IMR-90 (cell line): ENCODE measurements around the gene CDK14. TPM values are rescaled to one million over a fixed set of nuclear protein-coding genes. Genes with fewer than 3 reads are reported as not detected.

Experiments
- ATAC-seq: fragments of 200-7000 bp; cut with Tn5 transposase; 2 replicates; pipeline ENCODE4 v1.9.1; 2020; ENCODE audit warnings: low read depth, mild to moderate bottlenecking, moderate library complexity
- BruUV-seq: library from RNA; stranded (reverse); fragments of 400-500 nt; replicated peaks from 2 replicates; lab custom pipeline; 2021; lab: Mats Ljungman, UMichigan
- CTCF ChIA-PET: fragments of 300-600 bp; formaldehyde crosslinking; extraction: SDS; loops from one replicate; lab custom pipeline; 2021; ENCODE audit warnings: antibody characterized with exemption; lab: Yijun Ruan, JAX
- POLR2A ChIA-PET: fragments of 300-600 bp; sonication (Branson Sonifier 250); formaldehyde crosslinking; loops from one replicate; lab custom pipeline; 2022; ENCODE audit warnings: antibody characterized with exemption; ENCODE audit not compliant: unreplicated experiment; lab: Charles Lee
- DNase-seq: peaks from one replicate; pipeline ENCODE4 v3.0.0; 2013
- H2AFZ ChIP-seq: replicated peaks from 2 replicates; pipeline ENCODE3; 2013; ENCODE audit warnings: low read length, mild to moderate bottlenecking; ENCODE audit not compliant: poor library complexity
- H2AK5ac ChIP-seq: 2 replicates; pipeline ENCODE4 v1.6.1; 2013; ENCODE audit warnings: low read depth, low read length, inconsistent platforms
- H2AK9ac ChIP-seq: replicated peaks from 2 replicates; pipeline ENCODE3; 2013; ENCODE audit warnings: mild to moderate bottlenecking, low read depth, low read length, moderate library complexity; ENCODE audit not compliant: poor library complexity
- H2BK120ac ChIP-seq: 2 replicates; pipeline ENCODE4 v1.6.1; 2013; ENCODE audit warnings: low read depth, low read length, inconsistent platforms
- H2BK15ac ChIP-seq: 3 replicates; pipeline ENCODE4 v1.6.1; 2013; ENCODE audit warnings: low read depth, low read length, inconsistent platforms
- H2BK20ac ChIP-seq: 2 replicates; pipeline ENCODE4 v1.6.1; 2013; ENCODE audit warnings: low read depth, mild to moderate bottlenecking, inconsistent platforms, low read length, moderate library complexity
- H2BK5ac ChIP-seq: 2 replicates; pipeline ENCODE4 v1.6.1; 2013; ENCODE audit warnings: mild to moderate bottlenecking, low read depth, low read length, inconsistent platforms; ENCODE audit not compliant: poor library complexity, severe bottlenecking
- H3K14ac ChIP-seq: replicated peaks from 2 replicates; pipeline ENCODE4 v1.6.1; 2013; ENCODE audit warnings: low read depth, low read length, inconsistent platforms
- H3K18ac ChIP-seq: 2 replicates; pipeline ENCODE4 v1.6.1; 2013; ENCODE audit warnings: low read depth, low read length, control low read depth
- H3K23ac ChIP-seq: 2 replicates; pipeline ENCODE4 v1.6.1; 2013; ENCODE audit warnings: low read depth, low read length, inconsistent platforms
- H3K27ac ChIP-seq: 2 replicates; pipeline ENCODE4 v1.5.1; 2013; ENCODE audit warnings: mild to moderate bottlenecking, control low read depth, low read length; ENCODE audit not compliant: insufficient read depth
- H3K27me3 ChIP-seq: 2 replicates; pipeline ENCODE4 v1.6.1; 2013; ENCODE audit warnings: low read length; ENCODE audit not compliant: control insufficient read depth, insufficient read depth
- H3K36me3 ChIP-seq: 2 replicates; pipeline ENCODE4 v1.6.1; 2013; ENCODE audit warnings: low read length, mixed read lengths; ENCODE audit not compliant: control insufficient read depth, insufficient read depth
- H3K4ac ChIP-seq: 2 replicates; pipeline ENCODE4 v1.6.1; 2013; ENCODE audit warnings: low read depth, low read length, inconsistent platforms
- H3K4me1 ChIP-seq: 2 replicates; pipeline ENCODE4 v1.6.1; 2013; ENCODE audit warnings: low read length, mixed read lengths; ENCODE audit not compliant: control insufficient read depth, insufficient read depth
- H3K4me2 ChIP-seq: 2 replicates; pipeline ENCODE4 v1.6.1; 2013; ENCODE audit warnings: low read depth, mild to moderate bottlenecking, control low read depth, low read length, moderate library complexity
- H3K4me3 ChIP-seq: 2 replicates; pipeline ENCODE4 v1.5.1; 2013; ENCODE audit warnings: low read depth, mild to moderate bottlenecking, control low read depth, low read length, moderate library complexity; ENCODE audit not compliant: insufficient read depth
- H3K56ac ChIP-seq: 2 replicates; pipeline ENCODE4 v1.6.1; 2013; ENCODE audit warnings: low read length, inconsistent platforms; ENCODE audit not compliant: insufficient read depth; ENCODE audit errors: extremely low read depth
- H3K79me1 ChIP-seq, 2 experiments: 2 replicates each; pipeline ENCODE4 v1.6.1; 2013; ENCODE audit warnings: low read length in 2 of 2, inconsistent platforms in 1 of 2, low read depth in 1 of 2
- H3K9ac ChIP-seq: 2 replicates; pipeline ENCODE4 v1.6.1; 2013; ENCODE audit warnings: low read depth, low read length, control low read depth
- H3K9me1 ChIP-seq: 2 replicates; pipeline ENCODE4 v1.6.1; 2013; ENCODE audit warnings: low read length, inconsistent platforms; ENCODE audit not compliant: insufficient read depth
- H3K9me3 ChIP-seq: 2 replicates; pipeline ENCODE4 v1.6.1; 2013; ENCODE audit warnings: low read length; ENCODE audit not compliant: control insufficient read depth, insufficient read depth
- H4K20me1 ChIP-seq: 2 replicates; pipeline ENCODE4 v1.6.1; 2013; ENCODE audit warnings: low read length, inconsistent platforms; ENCODE audit not compliant: insufficient read depth
- H4K5ac ChIP-seq: 2 replicates; pipeline ENCODE4 v1.6.1; 2013; ENCODE audit warnings: mild to moderate bottlenecking, low read depth, low read length, control low read depth
- H4K8ac ChIP-seq, 2 experiments: 2 replicates each; pipeline ENCODE4 v1.6.1; 2013; ENCODE audit warnings: low read depth in 2 of 2, low read length in 2 of 2, control low read depth in 1 of 2, inconsistent platforms in 1 of 2
- H4K91ac ChIP-seq: 2 replicates; pipeline ENCODE4 v1.6.1; 2013; ENCODE audit warnings: low read depth, low read length, inconsistent platforms; ENCODE audit not compliant: insufficient read depth
- BHLHE40 ChIP-seq: fragments of 150-350 bp; IDR thresholded peaks from 2 replicates; pipeline ENCODE4 v1.6.1; 2016; ENCODE audit warnings: mild to moderate bottlenecking, low read depth, low read length
- CEBPB ChIP-seq: IDR thresholded peaks from 2 replicates; pipeline ENCODE4 v1.6.1; 2012; ENCODE audit warnings: low read depth, low read length, improper control_type of control experiment
- CHD1 ChIP-seq: IDR thresholded peaks from 2 replicates; pipeline ENCODE4 v1.6.1; 2012; ENCODE audit warnings: low read depth, low read length, improper control_type of control experiment
- CTCF ChIP-seq: conservative IDR thresholded peaks from 2 replicates; pipeline ENCODE4 v1.5.1; 2012; ENCODE audit warnings: mild to moderate bottlenecking, low read depth, low read length, improper control_type of control experiment
- ELK1 ChIP-seq: fragments of 150-350 bp; IDR thresholded peaks from 2 replicates; pipeline ENCODE4 v1.6.1; 2016; ENCODE audit warnings: low read depth, mild to moderate bottlenecking, low read length, moderate library complexity, borderline replicate concordance
- FOS ChIP-seq: fragments of 150-350 bp; IDR thresholded peaks from 2 replicates; pipeline ENCODE4 v1.6.1; 2016; ENCODE audit warnings: low read depth, low read length
- MAFK ChIP-seq: IDR thresholded peaks from 2 replicates; pipeline ENCODE4 v1.6.1; 2012; ENCODE audit warnings: low read depth, low read length, improper control_type of control experiment
- MAZ ChIP-seq: IDR thresholded peaks from 2 replicates; pipeline ENCODE4 v1.6.1; 2012; ENCODE audit warnings: low read depth, mild to moderate bottlenecking, low read length, improper control_type of control experiment, moderate library complexity, borderline replicate concordance
- MXI1 ChIP-seq: IDR thresholded peaks from 2 replicates; pipeline ENCODE4 v1.6.1; 2012; ENCODE audit warnings: low read depth, mild to moderate bottlenecking, low read length, moderate library complexity, borderline replicate concordance
- NFE2L2 ChIP-seq: fragments of 150-350 bp; IDR thresholded peaks from 2 replicates; pipeline ENCODE4 v1.6.1; 2016; ENCODE audit warnings: low read depth, mild to moderate bottlenecking, low read length
- POLR2A ChIP-seq: IDR thresholded peaks from 2 replicates; pipeline ENCODE4 v1.6.1; 2012; ENCODE audit warnings: mild to moderate bottlenecking, low read depth, low read length
- RAD21 ChIP-seq: IDR thresholded peaks from 2 replicates; pipeline ENCODE4 v1.6.1; 2012; ENCODE audit warnings: low read length, improper control_type of control experiment
- RCOR1 ChIP-seq: IDR thresholded peaks from 2 replicates; pipeline ENCODE4 v1.6.1; 2012; ENCODE audit warnings: mild to moderate bottlenecking, low read length, improper control_type of control experiment; ENCODE audit not compliant: insufficient replicate concordance
- RFX5 ChIP-seq: IDR thresholded peaks from 2 replicates; pipeline ENCODE4 v1.8.0; 2012; ENCODE audit warnings: low read depth, mild to moderate bottlenecking, low read length, moderate library complexity
- SMC3 ChIP-seq: fragments of 150-350 bp; IDR thresholded peaks from 2 replicates; pipeline ENCODE4 v1.6.1; 2016; ENCODE audit warnings: low read depth, mild to moderate bottlenecking, antibody characterized with exemption, low read length, moderate library complexity
- USF2 ChIP-seq: fragments of 150-350 bp; IDR thresholded peaks from 2 replicates; pipeline ENCODE4 v1.6.1; 2017; ENCODE audit warnings: mild to moderate bottlenecking, antibody characterized with exemption, low read length, low read depth
- WGBS, 2 experiments: methylation state at CpG; one replicate each; pipeline versions ENCODE4 v1.1.5 to v1.1.7; 2013; ENCODE audit warnings: missing lambda C conversion rate in 2 of 2; ENCODE audit not compliant: insufficient read length in 1 of 2; ENCODE audit errors: extremely low coverage in 2 of 2; 5-methylcytosine and 5-hydroxymethylcytosine counted together
- dilution Hi-C: fragments of 300-500 bp; cut with HindIII; formaldehyde crosslinking; loops from one replicate; pipeline ENCODE4 v1.14.3; 2018; ENCODE audit warnings: low sequenced_read_pairs; ENCODE audit not compliant: unreplicated experiment
- in situ Hi-C: fragments of 300-500 bp; cut with MboI; formaldehyde crosslinking; loops from 3 replicates; pipeline ENCODE4 v1.14.3; 2019; ENCODE audit warnings: low sequenced_read_pairs, inconsistent platforms, mixed read lengths
- intact Hi-C: fragments of 100-400 bp; cut with micrococcal nuclease; formaldehyde crosslinking; loops from 2 replicates; pipeline ENCODE4 v1.10.0; 2022
- polyA plus RNA-seq, 3 experiments: library from polyadenylated mRNA; depleted of rRNA; stranded (reverse); fragments of >200 nt; gene quantifications; 2 replicates each; pipeline ENCODE4 v1.2.3, GENCODE V29; 2012; ENCODE audit warnings: low replicate concordance in 1 of 3
- total RNA-seq: library from RNA; depleted of rRNA; stranded (reverse); fragments of >200 nt; gene quantifications from 2 replicates; pipeline ENCODE4 v1.2.3, GENCODE V29; 2012

Gene CDK14
- total and polyA plus RNA-seq, 2 of the 4 experiments (the other 2 are of a cell fraction) = 10.1 to 29.6 TPM

- intact Hi-C loops (no loop called here), in situ Hi-C loops (no loop called here), dilution Hi-C loops (no loop called here)
- peaks cover 6% of the 10 kb centered on the region; the same call in 1 of the 2 replicates for H3K9me1 ChIP-seq
- peaks cover 11 to 27% of the 10 kb centered on the region in 2 experiments for H3K79me1 ChIP-seq
- no peak overlapping the region for H3K14ac ChIP-seq
- H3K18ac ChIP-seq = no peak overlapping the region
- H3K4me3 ChIP-seq = no peak overlapping the region
- CTCF ChIA-PET = interaction anchor here (0.7 kb wide), 1 partner anchor 148 kb away, joined by 3 read pairs; no protein-coding TSS in a partner anchor
- H3K4ac ChIP-seq = no peak overlapping the region
- H2AFZ ChIP-seq = no peak overlapping the region
- POLR2A ChIA-PET = no interaction called here
- no peak overlapping the region for H3K23ac ChIP-seq
- no peak for DNase-seq
- peaks cover 25% of the 10 kb centered on the region; the same call in 1 of the 2 replicates for H4K20me1 ChIP-seq
- peaks cover 10% of the 10 kb centered on the region for H3K4me1 ChIP-seq
- H2AK5ac ChIP-seq = no peak overlapping the region
- H3K56ac ChIP-seq = no peak overlapping the region
- H3K36me3 ChIP-seq = no peaks in the 10 kb centered on the region
- no peak overlapping the region; the same call in 1 of the 2 replicates for H3K4me2 ChIP-seq
- no peak overlapping the region for H4K91ac ChIP-seq
- H2AK9ac ChIP-seq = no peak overlapping the region
- H2BK5ac ChIP-seq = no peak overlapping the region
- no peak overlapping the region for H4K5ac ChIP-seq
- H3K9me3 ChIP-seq = no peaks in the 10 kb centered on the region
- TF ChIP-seq ELK1 (no peak), RCOR1 (no peak), BHLHE40 (no peak), FOS (no peak), SMC3 (no peak), CHD1 (no peak), MAFK (no peak), POLR2A (no peak), RFX5 (no peak), USF2 (no peak), RAD21 (no peak), CEBPB (no peak), MAZ (no peak), MXI1 (no peak), NFE2L2 (no peak), CTCF (no peak)
- no peak for ATAC-seq
- no peak overlapping the region for H2BK15ac ChIP-seq
- no peak overlapping the region for H3K27ac ChIP-seq
- H3K27me3 ChIP-seq = no peaks in the 10 kb centered on the region
- BruUV-seq = no TSS peak
- WGBS, 2 experiments = 60% methylated on average over 3 of the region's 4 CpGs; no CpG with 5 or more reads in 1 of the 2 experiments
- H3K9ac ChIP-seq = no peak overlapping the region
- no peak overlapping the region for H2BK120ac ChIP-seq
- H2BK20ac ChIP-seq = no peak overlapping the region
- H4K8ac ChIP-seq = no peak overlapping the region
These were observed 114.3 kb downstream of the CDK14 start for GRCh38 chr7:90710466-90710850.
